SK-N-SH treated with all-trans-retinoic acid at 6 μM for 48 hours (cell line): Measurements from ENCODE around the gene CST2.
"Not testable (repeated sequence)": the region's sequence is repeated elsewhere in the genome, so short reads cannot be mapped to it uniquely, and the experiment has no call there.

ENCODE experiments used
- CREB5 ChIP-seq: fragments of 250-450 bp; sonication (Bioruptor Pico); IDR thresholded peaks from 2 replicates; pipeline ENCODE4 v1.5.1; 2020; ENCODE audit warnings: low read depth, mild to moderate bottlenecking, moderate library complexity
- PPARA ChIP-seq: fragments of 250-450 bp; sonication (Bioruptor Pico); IDR thresholded peaks from 2 replicates; pipeline ENCODE4 v1.5.0; 2020; ENCODE audit warnings: mild to moderate bottlenecking, borderline replicate concordance

- TF ChIP-seq CREB5, PPARA (CRISPR knock-in tag): not testable (repeated sequence)
Observed at GRCh38 chr20:23778676-23779075, 47.9 kb downstream of the CST2 start.
